GM21381 (cell line): ENCODE results near the gene C1R.

Experiments used
- ATAC-seq: cut with Tn5 transposase; IDR thresholded peaks from one replicate; pipeline ENCODE4 v1.9.1; 2021; ENCODE audit warnings: mild to moderate bottlenecking, moderate library complexity; ENCODE audit not compliant: unreplicated experiment

C1R gene

GRCh38 chr12:7100239-7100638 lies 8.0 kb upstream of the C1R start:
- ATAC-seq: no peak

GRCh38 chr12:7099290-7099996 lies 7.2 kb upstream of the C1R start:
- ATAC-seq: no peak

GRCh38 chr12:7096979-7097378 lies 4.7 kb upstream of the C1R start:
- ATAC-seq: no peak

DNA sequence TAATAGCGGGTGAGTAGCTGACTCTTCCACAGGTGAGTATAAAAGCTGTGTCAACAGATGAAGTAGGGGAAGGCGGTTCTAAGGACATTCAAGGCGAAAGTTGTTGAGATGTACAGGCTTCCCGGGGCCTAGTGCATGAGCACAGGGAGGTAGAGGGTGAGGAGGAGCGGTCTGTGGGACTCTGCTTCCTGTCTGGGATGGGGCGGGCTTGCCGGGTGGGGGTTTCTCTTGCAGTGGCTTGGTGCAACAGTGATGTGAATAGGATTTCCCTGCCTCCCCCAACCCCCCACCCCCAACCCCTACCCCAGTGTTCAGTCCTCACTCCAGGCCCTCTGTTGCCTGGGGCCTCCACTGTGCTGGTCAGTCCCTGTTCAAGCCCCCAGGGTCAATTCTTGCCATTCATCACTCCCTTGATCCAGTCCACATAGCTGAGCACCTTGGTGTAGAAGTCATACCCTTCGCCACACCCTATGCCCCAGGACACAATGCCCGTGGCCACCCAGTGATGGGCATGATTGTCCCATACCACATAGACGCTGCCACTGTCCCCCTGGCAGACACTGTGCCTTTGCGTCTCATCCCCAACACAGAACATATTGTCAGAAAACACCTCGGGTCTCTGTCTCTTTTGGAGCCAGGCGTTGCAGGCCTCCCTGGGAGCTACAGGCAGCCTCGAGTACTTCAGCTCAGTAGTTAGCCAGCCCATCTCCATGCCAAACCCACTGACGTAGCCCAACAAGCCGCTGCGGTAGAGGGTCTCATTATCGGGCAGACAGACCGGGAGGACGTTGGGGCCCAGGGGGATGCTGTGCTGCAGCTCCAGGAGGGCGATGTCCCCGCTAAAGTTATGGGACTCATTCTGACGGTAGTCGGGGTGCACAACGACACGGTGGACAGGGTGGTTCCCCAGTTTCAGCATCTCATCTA lies 4.0 kb upstream of the C1R start:
- no peak for ATAC-seq

DNA sequence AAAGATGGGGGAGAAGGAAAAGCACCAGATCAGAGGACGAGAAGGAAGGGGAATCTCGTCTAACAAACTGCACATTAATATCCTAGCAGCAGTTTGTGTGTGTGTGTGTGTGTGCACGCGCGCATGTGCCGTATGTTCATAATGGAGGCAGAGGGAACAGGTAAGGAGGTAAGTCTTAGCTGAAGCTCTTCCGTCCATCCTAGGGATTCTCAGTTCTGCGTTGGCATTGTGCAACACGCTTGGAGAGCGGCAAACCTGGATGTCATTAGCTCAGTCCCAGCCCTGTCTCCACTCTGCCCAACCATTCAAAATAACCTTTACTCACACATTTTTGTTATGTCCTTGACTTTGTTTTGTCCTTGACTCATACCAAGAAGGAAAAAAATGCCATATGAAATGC lies 1.6 kb upstream of the C1R start:
- ATAC-seq: no peak

GRCh38 chr12:7093486-7093885 lies 1.2 kb upstream of the C1R start:
- ATAC-seq: no peak

DNA sequence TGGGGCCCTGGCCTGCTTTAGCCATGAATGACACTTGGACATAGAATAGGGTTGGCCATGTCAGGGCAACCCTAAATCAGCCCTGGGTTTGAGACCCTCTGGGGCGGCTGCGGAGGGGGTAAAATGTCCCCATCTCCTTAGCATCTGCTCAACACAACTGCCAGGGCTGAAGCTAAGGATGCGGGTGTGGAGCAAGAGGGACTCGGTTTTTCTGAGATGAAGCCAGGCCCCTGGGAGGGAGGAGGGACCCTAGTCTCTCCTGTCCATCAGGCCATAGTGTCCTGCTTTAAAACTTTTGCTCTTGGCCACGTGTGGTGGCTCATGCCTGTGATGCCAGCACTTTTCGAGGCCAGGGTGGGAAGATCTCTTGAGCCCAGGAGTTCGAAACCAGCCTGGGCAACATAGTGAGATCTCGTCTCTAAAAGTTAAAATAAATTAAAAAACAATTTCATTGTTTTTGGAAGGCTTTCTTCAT lies 778 bp upstream of the C1R start:
- ATAC-seq: no peak

- ATAC-seq: no peak
These were observed 501 bp downstream of the C1R start for GRCh38 chr12:7091660-7092228.

DNA sequence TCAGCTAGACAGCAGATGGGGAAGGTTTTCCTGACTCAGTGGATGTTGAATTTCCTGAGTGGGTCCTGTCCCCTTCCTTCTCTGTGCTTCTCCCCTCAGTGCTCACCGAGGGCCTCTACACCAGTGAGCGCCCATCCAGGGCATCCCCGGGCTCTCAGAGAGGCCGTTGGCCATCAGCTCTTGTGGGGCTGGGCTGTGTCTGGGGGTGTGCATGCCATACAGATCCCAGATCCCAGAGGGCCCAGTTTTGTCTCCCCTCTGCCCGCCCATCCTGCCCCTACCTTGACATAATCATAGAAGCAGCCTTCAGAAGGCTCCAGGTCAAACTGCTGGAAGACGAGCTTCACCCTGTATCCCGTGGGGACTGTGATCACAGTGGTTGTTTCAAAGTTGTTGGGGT lies 1.1 kb downstream of the C1R start:
- ATAC-seq: no peak

- ATAC-seq: no peak
These were observed 1.8 kb downstream of the C1R start for GRCh38 chr12:7090222-7090998.

DNA sequence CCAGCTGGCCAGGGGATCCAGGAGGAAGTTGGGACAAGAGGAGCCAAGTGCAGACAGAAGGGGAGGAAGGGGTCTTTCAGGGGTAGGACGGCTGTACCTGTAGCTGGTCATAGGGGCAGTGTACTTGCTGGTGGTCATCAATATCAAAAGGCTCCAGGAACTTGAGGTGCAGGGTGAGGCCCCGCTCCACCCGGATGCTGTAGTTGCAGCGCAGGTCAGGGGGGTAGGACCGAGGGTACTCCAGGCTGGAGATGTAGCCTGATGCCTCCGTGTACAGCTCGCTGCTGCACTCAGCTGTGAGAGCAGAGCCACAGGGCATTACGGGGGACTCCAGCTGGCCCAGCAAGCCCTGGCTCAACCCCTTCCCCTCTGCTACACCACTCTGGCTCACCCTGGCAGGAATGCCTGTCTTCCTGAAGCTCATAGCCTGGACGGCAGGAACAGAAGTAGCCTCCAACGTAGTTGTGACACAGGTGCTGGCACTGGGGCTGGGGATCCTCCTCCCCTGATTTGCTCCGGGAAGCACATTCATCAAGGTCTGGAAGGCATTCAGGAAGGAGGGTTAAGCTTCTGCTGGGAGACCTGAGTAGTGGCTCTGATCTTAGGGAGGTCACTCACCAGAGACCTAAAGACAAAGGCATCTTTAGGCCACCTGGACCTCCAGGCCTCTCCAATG lies 2.9 kb downstream of the C1R start:
- ATAC-seq: no peak

DNA sequence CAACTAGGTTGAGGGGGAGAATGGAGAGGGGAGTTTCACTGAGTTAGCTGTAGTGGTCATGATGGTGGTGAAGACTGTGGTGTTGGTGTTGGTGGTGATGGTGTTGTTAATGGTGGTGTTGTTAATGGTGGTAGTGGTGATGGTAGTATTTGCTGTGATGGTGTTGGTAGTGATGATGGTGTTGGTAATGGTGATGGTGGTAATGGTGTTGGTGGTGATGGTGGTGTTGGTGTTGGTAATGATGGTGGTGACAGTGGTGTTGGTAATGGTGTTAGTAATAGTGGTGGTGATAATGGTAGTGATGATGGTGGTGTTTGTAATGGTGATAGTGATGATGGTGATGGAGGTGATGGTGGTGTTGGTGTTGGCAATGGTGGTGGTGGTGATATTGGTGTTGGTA lies 9.1 kb downstream of the C1R start:
- ATAC-seq: no peak

DNA sequence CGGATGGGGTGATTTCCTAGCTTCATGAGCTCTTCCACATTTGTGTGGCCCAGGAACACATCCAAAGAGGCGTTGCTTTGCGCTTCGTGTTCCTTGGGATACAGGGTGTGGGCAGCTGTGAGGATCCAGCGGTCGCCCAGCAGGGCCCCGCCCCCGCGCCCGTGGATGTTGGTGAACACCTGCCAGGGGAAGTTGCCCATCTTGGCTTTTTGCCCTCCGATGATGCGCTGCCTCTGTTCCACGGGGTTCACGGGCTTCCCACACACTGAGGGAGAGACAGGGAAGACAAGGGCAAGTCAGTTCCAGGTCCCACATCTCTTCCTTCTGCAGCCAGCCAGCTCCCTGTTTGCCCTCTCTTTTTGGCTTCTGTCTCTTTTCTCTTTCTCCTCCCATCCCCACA lies 11.2 kb downstream of the C1R start:
- no peak for ATAC-seq

- no peak for ATAC-seq
These were observed 12.5 kb downstream of the C1R start for GRCh38 chr12:7079826-7080125.

- ATAC-seq: no peak
These were observed 14.1 kb downstream of the C1R start for GRCh38 chr12:7078163-7078562.

GRCh38 chr12:7076493-7076892 lies 15.8 kb downstream of the C1R start:
- no peak for ATAC-seq

DNA sequence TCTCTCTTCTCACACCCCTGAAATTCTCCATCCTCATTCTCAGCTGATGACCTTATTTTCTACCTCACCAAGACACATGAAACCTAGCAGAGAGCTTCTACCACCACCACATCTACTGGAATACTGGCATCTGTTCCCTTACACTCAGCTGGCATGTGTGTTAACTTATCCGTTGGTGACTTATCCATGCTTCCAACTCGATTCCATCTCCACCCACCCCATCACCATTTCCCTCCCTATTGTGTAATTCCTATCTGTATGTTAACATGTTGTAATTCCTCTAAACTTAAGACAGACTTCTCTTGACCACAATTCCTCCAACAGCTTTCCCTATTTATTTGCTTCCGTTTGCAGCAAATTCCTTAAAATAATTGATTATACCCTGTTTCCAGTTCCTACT lies 16.3 kb downstream of the C1R start:
- no peak for ATAC-seq

DNA sequence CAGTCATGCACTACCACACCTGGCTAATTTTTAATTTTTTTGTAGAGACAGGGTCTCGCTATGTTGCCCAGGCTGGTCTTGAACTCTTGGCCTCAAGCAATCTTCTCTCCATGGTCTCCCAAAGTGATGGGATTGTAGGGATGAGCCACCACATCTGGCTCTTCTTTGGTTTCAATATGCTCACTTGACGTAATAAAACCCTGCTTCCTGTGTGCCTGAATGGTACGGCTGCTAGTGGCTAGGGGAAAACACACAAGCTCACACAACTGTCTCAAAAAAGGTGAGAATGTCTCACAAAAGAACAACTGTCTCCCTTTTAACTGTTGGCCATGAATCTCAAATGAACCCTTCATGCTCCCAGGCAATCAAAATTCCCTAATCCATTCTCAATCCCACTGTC lies 16.7 kb downstream of the C1R start:
- no peak for ATAC-seq

- no peak for ATAC-seq
These were observed 18.3 kb downstream of the C1R start for GRCh38 chr12:7073946-7074345.

DNA sequence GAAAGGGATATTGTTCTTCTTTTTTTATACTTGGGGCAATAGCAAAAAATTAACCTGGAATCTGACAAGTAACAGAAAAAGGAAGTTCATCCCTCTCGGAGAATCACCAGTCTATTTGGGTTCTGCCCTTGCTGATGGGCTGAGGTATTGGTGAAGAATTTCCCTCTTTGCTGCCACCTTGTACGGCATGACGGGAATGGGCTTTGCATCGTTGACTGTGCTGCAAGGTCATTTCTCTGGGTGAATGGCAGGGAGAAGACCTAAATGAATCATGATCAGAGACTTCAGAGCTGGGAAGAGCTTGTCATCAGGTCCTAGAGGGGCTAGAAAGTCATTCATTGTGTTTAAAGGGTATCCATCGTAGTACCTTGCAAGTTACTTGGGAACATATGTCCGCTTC lies 19.7 kb downstream of the C1R start:
- ATAC-seq: no peak

DNA sequence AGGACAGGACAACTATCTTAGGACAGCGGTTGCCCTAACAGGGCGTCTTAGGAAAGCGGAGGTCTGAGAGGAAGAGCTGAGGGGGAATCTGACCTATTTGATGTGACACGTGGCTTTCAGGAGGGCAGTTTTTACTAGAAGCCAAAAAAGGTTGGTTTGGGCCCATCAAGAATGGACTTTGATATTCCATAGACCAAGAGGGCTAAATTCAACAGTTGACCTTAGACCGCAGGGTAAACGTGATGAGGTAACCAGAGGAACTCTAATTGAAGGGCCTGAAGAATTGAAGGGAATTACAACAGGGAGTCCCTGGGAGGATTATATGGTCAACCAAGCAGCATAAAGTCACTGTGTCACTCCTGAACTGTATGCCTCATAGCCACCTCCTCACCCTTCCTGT lies 20.2 kb downstream of the C1R start:
- no peak for ATAC-seq
